Upper lobe of left lung (tissue), 6 donors: ENCODE measurements around the gene CCR2. TPM values are rescaled to one million over a fixed set of nuclear protein-coding genes. Genes with fewer than 3 reads are reported as not detected.

Experiments
- ATAC-seq, 2 donors: fragments of 200-7000 bp; cut with Tn5 transposase; one replicate each; pipeline ENCODE4 v1.9.1; 2022; ENCODE audit warnings: mild to moderate bottlenecking in 2 of 2, moderate library complexity in 2 of 2; ENCODE audit not compliant: low FRiP score in 2 of 2
- DNase-seq, 2 donors: peaks; one replicate each; pipeline ENCODE4 v3.0.0-alpha.2; 2019 to 2020
- H3K27ac ChIP-seq, 4 donors: fragments of 200-600 bp; sonication (generic); one replicate each; pipeline ENCODE4 v1.5.1; 2016 to 2019
- H3K27me3 ChIP-seq, 4 donors: fragments of 200-600 bp; sonication (generic); one replicate each; pipeline ENCODE4 v1.5.1; 2017 to 2019
- H3K36me3 ChIP-seq, 4 donors: fragments of 200-600 bp; sonication (generic); one replicate each; pipeline ENCODE4 v1.5.1; 2016 to 2019
- H3K4me1 ChIP-seq, 4 donors: fragments of 200-600 bp; sonication (generic); one replicate each; pipeline ENCODE4 v1.5.1; 2018 to 2019
- H3K4me3 ChIP-seq, 4 donors: fragments of 200-600 bp; sonication (generic); one replicate each; pipeline ENCODE4 v1.5.1; 2017 to 2019; ENCODE audit warnings: mild to moderate bottlenecking in 2 of 4, moderate library complexity in 1 of 4
- H3K9me3 ChIP-seq, 4 donors: fragments of 200-600 bp; sonication (generic); one replicate each; pipeline ENCODE4 v1.5.1; 2018 to 2019
- CTCF ChIP-seq, 6 experiments: fragments of 450-650 bp in 4 of 6; fragments of 200-600 bp in 2 of 6; sonication (generic) in 2 of 6; IDR thresholded peaks; one replicate each; pipeline ENCODE4 v1.5.1; 2016 to 2019; ENCODE audit warnings: antibody characterized with exemption in 6 of 6
- EP300 ChIP-seq, 4 donors: sonication (generic); formaldehyde crosslinking; IDR thresholded peaks; one replicate each; pipeline ENCODE4 v1.5.1; 2017; ENCODE audit warnings: antibody characterized with exemption in 4 of 4, control low read depth in 2 of 4
- POLR2A ChIP-seq, 4 donors: fragments of 450-650 bp; IDR thresholded peaks; one replicate each; pipeline ENCODE4 v1.5.1; 2016 to 2017; ENCODE audit warnings: antibody characterized with exemption in 4 of 4, mild to moderate bottlenecking in 2 of 4
- POLR2AphosphoS5 ChIP-seq, 2 donors: sonication (generic); formaldehyde crosslinking; IDR thresholded peaks; one replicate each; pipeline ENCODE4 v1.5.1; 2017; ENCODE audit warnings: antibody characterized with exemption in 2 of 2
- WGBS, 2 donors: methylation state at CpG; one replicate each; pipeline ENCODE4 v1.1.5; 2017 to 2018; 5-methylcytosine and 5-hydroxymethylcytosine counted together
- total RNA-seq, 6 donors: library from RNA; depleted of rRNA in 4 of 6; stranded (reverse); fragments of >200 nt in 4 of 6; gene quantifications; one replicate each; pipeline versions ENCODE4 v1.1.0 to v1.2.1, GENCODE V29; 2016 to 2021
- donor health status: DM: no; HTN: no; CAD: no; lungs with moderate emphysema.
- donor health status: DM: no; HTN: yes; CAD: no; lungs with severe emphysema.

The CCR2 gene
- total RNA-seq, 6 donors from 2014 or later, result 2.1 to 27.8 (median 6.6) TPM

GRCh38 chr3:46398186-46398955 is 44.5 kb downstream of the CCR2 start:
- no peak for TF ChIP-seq POLR2AphosphoS5 (IDR thresholded peaks at IDR 0.05)
- no peak for TF ChIP-seq EP300 (IDR thresholded peaks at IDR 0.05)
- TF ChIP-seq CTCF (IDR thresholded peaks at IDR 0.05), result no peak
- no peak for TF ChIP-seq POLR2A (IDR thresholded peaks at IDR 0.05)

GRCh38 chr3:46399098-46399497 is 45.2 kb downstream of the CCR2 start:
- DNase-seq (peak in 1 of 2 donors; percentile 18), ATAC-seq (no peak)
- TF ChIP-seq POLR2AphosphoS5 (IDR thresholded peaks at IDR 0.05) (no peak), CTCF (IDR thresholded peaks at IDR 0.05) (no peak), EP300 (IDR thresholded peaks at IDR 0.05) (no peak), POLR2A (IDR thresholded peaks at IDR 0.05) (no peak)
- H3K4me3 ChIP-seq, result no peak overlapping the region
- H3K27me3 ChIP-seq, result no peaks in the 10 kb centered on the region
- H3K4me1 ChIP-seq, result peaks cover 31 to 63% (median 47%) of the 10 kb centered on the region in 4 donors
- H3K36me3 ChIP-seq, result no peaks in the 10 kb centered on the region
- H3K27ac ChIP-seq, result peak overlapping the region in 2 of 4 donors; percentile 19 to 36
- H3K9me3 ChIP-seq, result no peaks in the 10 kb centered on the region
- 59 to 60% methylated on average over 2 of the region's 2 CpGs for WGBS, 2 donors

More at GRCh38 chr3:46398186-46398955, 44.5 kb downstream of the CCR2 start:
- no peak overlapping the region for H3K27ac ChIP-seq
- no peaks in the 10 kb centered on the region for H3K27me3 ChIP-seq
- H3K4me3 ChIP-seq, result no peak overlapping the region
- ATAC-seq, result no peak
- H3K9me3 ChIP-seq, result no peaks in the 10 kb centered on the region
- H3K4me1 ChIP-seq, result peaks cover 37 to 70% (median 54%) of the 10 kb centered on the region in 4 donors
- 89 to 92% methylated on average over 6 of the region's 6 CpGs for WGBS, 2 donors
- no peaks in the 10 kb centered on the region for H3K36me3 ChIP-seq
- DNase-seq, result no peak

GRCh38 chr3:46399557-46399956 is 45.6 kb downstream of the CCR2 start:
- TF ChIP-seq CTCF (IDR thresholded peaks at IDR 0.05) (no peak), EP300 (IDR thresholded peaks at IDR 0.05) (no peak), POLR2AphosphoS5 (IDR thresholded peaks at IDR 0.05) (no peak), POLR2A (IDR thresholded peaks at IDR 0.05) (no peak)
- DNase-seq, result peak in 1 of 2 donors; percentile 20
- no peaks in the 10 kb centered on the region for H3K36me3 ChIP-seq
- peak overlapping the region in 3 of 4 donors; percentile 19 to 48 (median 36) for H3K27ac ChIP-seq
- no peak for ATAC-seq
- H3K9me3 ChIP-seq, result no peaks in the 10 kb centered on the region
- H3K27me3 ChIP-seq, result no peaks in the 10 kb centered on the region
- H3K4me1 ChIP-seq, result peaks cover 34 to 61% (median 46%) of the 10 kb centered on the region in 4 donors
- WGBS, 2 donors, result 49 to 60% methylated on average over 2 of the region's 2 CpGs
- no peak overlapping the region for H3K4me3 ChIP-seq

GRCh38 chr3:46400000-46400734 is 46.3 kb downstream of the CCR2 start:
- no peak for TF ChIP-seq EP300 (IDR thresholded peaks at IDR 0.05)
- TF ChIP-seq POLR2AphosphoS5 (IDR thresholded peaks at IDR 0.05), result peak; percentile 32 to 44
- TF ChIP-seq CTCF (IDR thresholded peaks at IDR 0.05), result no peak
- TF ChIP-seq POLR2A (IDR thresholded peaks at IDR 0.05), result no peak
- Histone ChIP-seq H3K27me3 (no peaks in the 10 kb centered on the region), H3K4me3 (no peak overlapping the region), H3K36me3 (no peaks in the 10 kb centered on the region), H3K4me1 (peaks cover 38 to 61% (median 51%) of the 10 kb centered on the region in 4 donors), H3K9me3 (no peaks in the 10 kb centered on the region), H3K27ac (peak overlapping the region in 3 of 4 donors; percentile 30 to 48 (median 36))
- ATAC-seq, result peak in 1 of 2 donors; percentile 79
- DNase-seq, result peak in 1 of 2 donors; percentile 21
- WGBS, 2 donors, result 59 to 71% methylated on average over 8 of the region's 8 CpGs
